ENCODE results near the gene NOX3.

NOX3 gene

GRCh38 chr6:155497273-155497672, 41.6 kb upstream of the NOX3 start:
- Histone ChIP-seq H3K27me3 (replicated peaks; ENCODE audit: control insufficient read depth, insufficient read depth, low read length) (no peaks in the 10 kb centered on the region), H3K36me3 (ENCODE audit: control insufficient read depth, insufficient read depth, low read length) (no peaks in the 10 kb centered on the region), H3K4me3 (replicated peaks; ENCODE audit: low read depth, low read length) (no peak overlapping the region)
- TF ChIP-seq CTCF (IDR thresholded peaks at IDR 0.05; ENCODE audit: insufficient read depth, low read length, poor library complexity, severe bottlenecking) = no peak
- DNase-seq (ENCODE audit: extremely low read depth, insufficient read length) = no peak

- Histone ChIP-seq H3K27me3 (replicated peaks; ENCODE audit: control insufficient read depth, insufficient read depth, low read length) (no peaks in the 10 kb centered on the region), H3K36me3 (ENCODE audit: control insufficient read depth, insufficient read depth, low read length) (no peaks in the 10 kb centered on the region), H3K4me3 (replicated peaks; ENCODE audit: low read depth, low read length) (no peak overlapping the region)
- no peak for DNase-seq (ENCODE audit: extremely low read depth, insufficient read length)
- TF ChIP-seq CTCF (IDR thresholded peaks at IDR 0.05; ENCODE audit: insufficient read depth, low read length, poor library complexity, severe bottlenecking) = no peak
Observed at GRCh38 chr6:155495011-155495768, 39.6 kb upstream of the NOX3 start.

GRCh38 chr6:155493694-155494143, 38.1 kb upstream of the NOX3 start:
- Histone ChIP-seq H3K27me3 (replicated peaks; ENCODE audit: control insufficient read depth, insufficient read depth, low read length) (no peaks in the 10 kb centered on the region), H3K36me3 (ENCODE audit: control insufficient read depth, insufficient read depth, low read length) (no peaks in the 10 kb centered on the region), H3K4me3 (replicated peaks; ENCODE audit: low read depth, low read length) (no peak overlapping the region)
- peak; percentile 60 for DNase-seq (ENCODE audit: extremely low read depth, insufficient read length)
- TF ChIP-seq CTCF (IDR thresholded peaks at IDR 0.05; ENCODE audit: insufficient read depth, low read length, poor library complexity, severe bottlenecking) = no peak

- TF ChIP-seq CTCF (IDR thresholded peaks at IDR 0.05; ENCODE audit: insufficient read depth, low read length, poor library complexity, severe bottlenecking) = no peak
- peak; percentile 10 for DNase-seq (ENCODE audit: extremely low read depth, insufficient read length)
- no peaks in the 10 kb centered on the region for H3K36me3 ChIP-seq (ENCODE audit: control insufficient read depth, insufficient read depth, low read length)
- H3K4me3 ChIP-seq (replicated peaks; ENCODE audit: low read depth, low read length) = no peak overlapping the region
- no peaks in the 10 kb centered on the region for H3K27me3 ChIP-seq (replicated peaks; ENCODE audit: control insufficient read depth, insufficient read depth, low read length)
Observed at GRCh38 chr6:155493026-155493693, 37.5 kb upstream of the NOX3 start.

- H3K4me3 ChIP-seq (replicated peaks; ENCODE audit: low read depth, low read length) = no peak overlapping the region
- no peak for TF ChIP-seq CTCF (IDR thresholded peaks at IDR 0.05; ENCODE audit: insufficient read depth, low read length, poor library complexity, severe bottlenecking)
- H3K27me3 ChIP-seq (replicated peaks; ENCODE audit: control insufficient read depth, insufficient read depth, low read length) = no peaks in the 10 kb centered on the region
- H3K36me3 ChIP-seq (ENCODE audit: control insufficient read depth, insufficient read depth, low read length) = no peaks in the 10 kb centered on the region
- no peak for DNase-seq (ENCODE audit: extremely low read depth, insufficient read length)
Observed at GRCh38 chr6:155492061-155492735, 36.6 kb upstream of the NOX3 start.
